ENCODE data around the gene KRT83.

KRT83 gene

GRCh38 chr12:52342781-52343490, 21.7 kb upstream of the KRT83 start:
- no peak for TF ChIP-seq CTCF (IDR thresholded peaks at IDR 0.05; ENCODE audit: low read depth, low read length)
- H3K4me3 ChIP-seq (replicated peaks in 1 of 2; ENCODE audit: low read depth in 2 of 2, low read length in 2 of 2): no peak overlapping the region
- no peak for DNase-seq (ENCODE audit: low read depth in 2 of 2)

- H3K4me3 ChIP-seq (replicated peaks in 1 of 2; ENCODE audit: low read depth in 2 of 2, low read length in 2 of 2): no peak overlapping the region
- TF ChIP-seq CTCF (IDR thresholded peaks at IDR 0.05; ENCODE audit: low read depth, low read length): no peak
- no peak for DNase-seq (ENCODE audit: low read depth in 2 of 2)
These were observed 19.9 kb upstream of the KRT83 start for GRCh38 chr12:52341066-52341580.

- no peak for TF ChIP-seq CTCF (IDR thresholded peaks at IDR 0.05; ENCODE audit: low read depth, low read length)
- no peak for DNase-seq (ENCODE audit: low read depth in 2 of 2)
- H3K4me3 ChIP-seq (replicated peaks in 1 of 2; ENCODE audit: low read depth in 2 of 2, low read length in 2 of 2): no peak overlapping the region
These were observed 17.2 kb upstream of the KRT83 start for GRCh38 chr12:52338241-52338960.

- no peak for TF ChIP-seq CTCF (IDR thresholded peaks at IDR 0.05; ENCODE audit: low read depth, low read length)
- peak in 1 of 2 donors; percentile 15 for DNase-seq (ENCODE audit: low read depth in 2 of 2)
- no peak overlapping the region for H3K4me3 ChIP-seq (replicated peaks in 1 of 2; ENCODE audit: low read depth in 2 of 2, low read length in 2 of 2)
These were observed 15.9 kb upstream of the KRT83 start for GRCh38 chr12:52337054-52337453.

GRCh38 chr12:52336641-52337040, 15.4 kb upstream of the KRT83 start:
- H3K4me3 ChIP-seq (replicated peaks in 1 of 2; ENCODE audit: low read depth in 2 of 2, low read length in 2 of 2): no peak overlapping the region
- no peak for DNase-seq (ENCODE audit: low read depth in 2 of 2)
- no peak for TF ChIP-seq CTCF (IDR thresholded peaks at IDR 0.05; ENCODE audit: low read depth, low read length)

GRCh38 chr12:52335598-52336262, 14.5 kb upstream of the KRT83 start:
- TF ChIP-seq CTCF (IDR thresholded peaks at IDR 0.05; ENCODE audit: low read depth, low read length): no peak
- H3K4me3 ChIP-seq (replicated peaks in 1 of 2; ENCODE audit: low read depth in 2 of 2, low read length in 2 of 2): no peak overlapping the region
- DNase-seq (ENCODE audit: low read depth in 2 of 2): no peak

Data from cardiac fibroblast (primary cell).